ENCODE data around the gene MBOAT1.

Gene MBOAT1

GRCh38 chr6:20070047-20070446 is 142.2 kb downstream of the MBOAT1 start:
- no peak overlapping the region for H3K4ac ChIP-seq (ENCODE audit: low read depth in 1 of 2, low read length in 2 of 2)
- no peak overlapping the region for H2BK5ac ChIP-seq (ENCODE audit: low read depth, low read length, poor library complexity, severe bottlenecking)
- no peak overlapping the region for H2AK5ac ChIP-seq (ENCODE audit: low read length, severe bottlenecking)
- H4K8ac ChIP-seq (ENCODE audit: low read length): no peak overlapping the region
- no peak overlapping the region for H3K4me3 ChIP-seq (ENCODE audit: insufficient read depth in 1 of 2, low read depth in 1 of 2, low read length in 2 of 2)
- no peaks in the 10 kb centered on the region for H3K79me1 ChIP-seq (replicated peaks; ENCODE audit: low read length, poor library complexity, severe bottlenecking)
- H3K36me3 ChIP-seq (ENCODE audit: control insufficient read depth in 1 of 2, insufficient read depth in 2 of 2, low read depth in 1 of 2, low read length in 2 of 2): no peaks in the 10 kb centered on the region
- H3K27ac ChIP-seq (ENCODE audit: low read length, poor library complexity, severe bottlenecking): no peak overlapping the region
- no peak overlapping the region for H3K4me2 ChIP-seq (ENCODE audit: low read length, poor library complexity, severe bottlenecking)
- no peak overlapping the region for H2BK15ac ChIP-seq (ENCODE audit: low read depth, poor library complexity, severe bottlenecking)
- 62% methylated on average over 3 of the region's 3 CpGs for WGBS
- no peak overlapping the region for H4K91ac ChIP-seq (ENCODE audit: low read length)
- H2AFZ ChIP-seq (ENCODE audit: low read depth, low read length): no peak overlapping the region
- no peaks in the 10 kb centered on the region for H3K27me3 ChIP-seq (ENCODE audit: control insufficient read depth in 1 of 2, insufficient read depth in 1 of 2, low read length in 2 of 2)
- no peak overlapping the region for H3K23ac ChIP-seq (ENCODE audit: low read length in 2 of 2)
- H3K18ac ChIP-seq (ENCODE audit: low read depth in 1 of 2, low read length in 2 of 2): no peak overlapping the region
- H3K9ac ChIP-seq (ENCODE audit: low read length): no peak overlapping the region
- no peak overlapping the region for H2BK120ac ChIP-seq (ENCODE audit: low read depth, low read length)
- no peak overlapping the region for H2BK12ac ChIP-seq (ENCODE audit: low read length in 2 of 2)
- DNase-seq: no peak
- no peak overlapping the region for H3K14ac ChIP-seq (ENCODE audit: low read length in 2 of 2)
- H3K4me1 ChIP-seq (ENCODE audit: control insufficient read depth, insufficient read depth, low read depth, low read length): no peaks in the 10 kb centered on the region
- H3K9me3 ChIP-seq (ENCODE audit: control insufficient read depth, low read length): peaks cover 14% of the 10 kb centered on the region

DNA sequence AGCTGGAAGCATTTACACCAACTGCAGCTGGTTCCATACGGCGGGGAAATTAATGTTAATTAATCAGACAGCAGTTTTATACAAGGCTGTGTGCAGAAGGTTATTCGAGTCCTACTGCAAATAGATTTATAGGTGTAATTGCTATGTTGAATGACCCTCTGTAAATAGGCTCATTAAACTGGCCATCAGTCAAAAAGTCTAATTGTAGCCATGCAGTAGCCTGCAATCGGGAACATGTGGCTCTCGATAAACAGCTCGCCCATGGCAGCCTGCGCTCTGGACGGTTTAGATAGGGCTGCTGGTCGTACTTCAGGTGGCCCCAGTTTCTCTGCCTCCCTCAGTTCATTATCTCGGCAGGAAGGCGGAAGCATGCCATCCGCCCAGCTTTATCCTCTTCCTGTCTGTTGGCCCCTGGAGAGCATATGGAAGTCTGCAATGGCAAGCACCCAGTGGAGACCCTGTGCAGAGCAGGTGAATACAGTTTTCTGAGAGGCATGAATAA is 143.2 kb downstream of the MBOAT1 start:
- H2BK5ac ChIP-seq (ENCODE audit: low read depth, low read length, poor library complexity, severe bottlenecking): no peak overlapping the region
- no peak overlapping the region for H2AK5ac ChIP-seq (ENCODE audit: low read length, severe bottlenecking)
- H3K79me1 ChIP-seq (replicated peaks; ENCODE audit: low read length, poor library complexity, severe bottlenecking): no peaks in the 10 kb centered on the region
- no peak overlapping the region for H3K9ac ChIP-seq (ENCODE audit: low read length)
- no peaks in the 10 kb centered on the region for H3K36me3 ChIP-seq (ENCODE audit: control insufficient read depth in 1 of 2, insufficient read depth in 2 of 2, low read depth in 1 of 2, low read length in 2 of 2)
- no peaks in the 10 kb centered on the region for H3K4me1 ChIP-seq (ENCODE audit: control insufficient read depth, insufficient read depth, low read depth, low read length)
- H3K14ac ChIP-seq (ENCODE audit: low read length in 2 of 2): no peak overlapping the region
- H3K27me3 ChIP-seq (ENCODE audit: control insufficient read depth in 1 of 2, insufficient read depth in 1 of 2, low read length in 2 of 2): no peaks in the 10 kb centered on the region
- DNase-seq: no peak
- 92% methylated on average over 12 of the region's 12 CpGs for WGBS
- no peak overlapping the region for H3K4me3 ChIP-seq (ENCODE audit: insufficient read depth in 1 of 2, low read depth in 1 of 2, low read length in 2 of 2)
- no peak overlapping the region for H2BK12ac ChIP-seq (ENCODE audit: low read length in 2 of 2)
- no peak overlapping the region for H4K91ac ChIP-seq (ENCODE audit: low read length)
- no peak overlapping the region for H2BK15ac ChIP-seq (ENCODE audit: low read depth, poor library complexity, severe bottlenecking)
- H3K27ac ChIP-seq (ENCODE audit: low read length, poor library complexity, severe bottlenecking): no peak overlapping the region
- H3K4ac ChIP-seq (ENCODE audit: low read depth in 1 of 2, low read length in 2 of 2): no peak overlapping the region
- H2AFZ ChIP-seq (ENCODE audit: low read depth, low read length): no peak overlapping the region
- H3K4me2 ChIP-seq (ENCODE audit: low read length, poor library complexity, severe bottlenecking): no peak overlapping the region
- H3K23ac ChIP-seq (ENCODE audit: low read length in 2 of 2): no peak overlapping the region
- H3K9me3 ChIP-seq (ENCODE audit: control insufficient read depth, low read length): peaks cover 14% of the 10 kb centered on the region
- H2BK120ac ChIP-seq (ENCODE audit: low read depth, low read length): no peak overlapping the region
- H4K8ac ChIP-seq (ENCODE audit: low read length): no peak overlapping the region
- H3K18ac ChIP-seq (ENCODE audit: low read depth in 1 of 2, low read length in 2 of 2): no peak overlapping the region

GRCh38 chr6:20068421-20068988 is 143.8 kb downstream of the MBOAT1 start:
- no peak overlapping the region for H3K23ac ChIP-seq (ENCODE audit: low read length in 2 of 2)
- no peak overlapping the region for H3K14ac ChIP-seq (ENCODE audit: low read length in 2 of 2)
- no peak overlapping the region for H2BK5ac ChIP-seq (ENCODE audit: low read depth, low read length, poor library complexity, severe bottlenecking)
- H3K36me3 ChIP-seq (ENCODE audit: control insufficient read depth in 1 of 2, insufficient read depth in 2 of 2, low read depth in 1 of 2, low read length in 2 of 2): no peaks in the 10 kb centered on the region
- no peak overlapping the region for H3K18ac ChIP-seq (ENCODE audit: low read depth in 1 of 2, low read length in 2 of 2)
- H3K4me2 ChIP-seq (ENCODE audit: low read length, poor library complexity, severe bottlenecking): no peak overlapping the region
- H3K4me1 ChIP-seq (ENCODE audit: control insufficient read depth, insufficient read depth, low read depth, low read length): no peaks in the 10 kb centered on the region
- H4K91ac ChIP-seq (ENCODE audit: low read length): no peak overlapping the region
- no peak overlapping the region for H3K4me3 ChIP-seq (ENCODE audit: insufficient read depth in 1 of 2, low read depth in 1 of 2, low read length in 2 of 2)
- no peaks in the 10 kb centered on the region for H3K27me3 ChIP-seq (ENCODE audit: control insufficient read depth in 1 of 2, insufficient read depth in 1 of 2, low read length in 2 of 2)
- no peaks in the 10 kb centered on the region for H3K79me1 ChIP-seq (replicated peaks; ENCODE audit: low read length, poor library complexity, severe bottlenecking)
- no peak overlapping the region for H3K27ac ChIP-seq (ENCODE audit: low read length, poor library complexity, severe bottlenecking)
- no peak overlapping the region for H2BK15ac ChIP-seq (ENCODE audit: low read depth, poor library complexity, severe bottlenecking)
- no peak overlapping the region for H2BK120ac ChIP-seq (ENCODE audit: low read depth, low read length)
- H2BK12ac ChIP-seq (ENCODE audit: low read length in 2 of 2): no peak overlapping the region
- no peak overlapping the region for H2AFZ ChIP-seq (ENCODE audit: low read depth, low read length)
- WGBS: 91% methylated on average over 6 of the region's 10 CpGs
- H3K9me3 ChIP-seq (ENCODE audit: control insufficient read depth, low read length): peaks cover 14% of the 10 kb centered on the region
- H3K4ac ChIP-seq (ENCODE audit: low read depth in 1 of 2, low read length in 2 of 2): no peak overlapping the region
- no peak for DNase-seq
- H2AK5ac ChIP-seq (ENCODE audit: low read length, severe bottlenecking): no peak overlapping the region
- H3K9ac ChIP-seq (ENCODE audit: low read length): no peak overlapping the region
- H4K8ac ChIP-seq (ENCODE audit: low read length): no peak overlapping the region

DNA sequence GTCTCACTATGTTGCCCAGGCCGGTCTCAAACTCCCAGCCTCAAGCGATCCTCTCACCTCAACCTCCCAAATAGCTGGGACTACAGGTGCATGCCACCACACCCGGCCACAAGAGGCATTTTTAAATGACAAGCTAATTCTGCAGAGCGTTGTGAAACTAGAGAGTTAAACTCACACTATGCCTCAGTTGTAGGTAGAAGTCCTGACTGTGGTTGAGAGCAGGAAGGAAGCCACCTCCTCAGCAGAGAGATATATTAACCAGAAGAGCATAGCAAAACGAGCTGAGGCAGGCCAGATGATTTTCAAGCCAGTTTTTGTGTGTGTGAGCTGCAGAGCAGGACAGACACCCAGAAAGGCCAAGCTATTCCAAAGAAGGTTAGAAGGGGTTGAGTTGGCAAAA is 150.3 kb downstream of the MBOAT1 start:
- no peak for DNase-seq
- Histone ChIP-seq H2AFZ (ENCODE audit: low read depth, low read length) (no peak overlapping the region), H3K27me3 (ENCODE audit: control insufficient read depth in 1 of 2, insufficient read depth in 1 of 2, low read length in 2 of 2) (no peaks in the 10 kb centered on the region), H2BK5ac (ENCODE audit: low read depth, low read length, poor library complexity, severe bottlenecking) (no peak overlapping the region), H2AK5ac (ENCODE audit: low read length, severe bottlenecking) (no peak overlapping the region), H3K36me3 (ENCODE audit: control insufficient read depth in 1 of 2, insufficient read depth in 2 of 2, low read depth in 1 of 2, low read length in 2 of 2) (no peaks in the 10 kb centered on the region), H3K4me2 (ENCODE audit: low read length, poor library complexity, severe bottlenecking) (no peak overlapping the region), H2BK15ac (ENCODE audit: low read depth, poor library complexity, severe bottlenecking) (no peak overlapping the region), H3K18ac (ENCODE audit: low read depth in 1 of 2, low read length in 2 of 2) (no peak overlapping the region), H3K27ac (ENCODE audit: low read length, poor library complexity, severe bottlenecking) (no peak overlapping the region), H2BK12ac (ENCODE audit: low read length in 2 of 2) (no peak overlapping the region), H4K91ac (ENCODE audit: low read length) (no peak overlapping the region), H2BK120ac (ENCODE audit: low read depth, low read length) (no peak overlapping the region), H3K23ac (ENCODE audit: low read length in 2 of 2) (peak overlapping the region in 1 of 2 experiments; percentile 9), H4K8ac (ENCODE audit: low read length) (no peak overlapping the region), H3K9me3 (ENCODE audit: control insufficient read depth, low read length) (no peaks in the 10 kb centered on the region), H3K4ac (ENCODE audit: low read depth in 1 of 2, low read length in 2 of 2) (no peak overlapping the region), H3K79me1 (replicated peaks; ENCODE audit: low read length, poor library complexity, severe bottlenecking) (no peaks in the 10 kb centered on the region), H3K14ac (ENCODE audit: low read length in 2 of 2) (no peak overlapping the region), H3K4me3 (ENCODE audit: insufficient read depth in 1 of 2, low read depth in 1 of 2, low read length in 2 of 2) (no peak overlapping the region), H3K9ac (ENCODE audit: low read length) (no peak overlapping the region), H3K4me1 (ENCODE audit: control insufficient read depth, insufficient read depth, low read depth, low read length) (no peaks in the 10 kb centered on the region)
- 71% methylated on average over 3 of the region's 5 CpGs for WGBS

Measured in mesenchymal stem cell (in vitro differentiated cells and primary cell).